Hippocampal formation (tissue), 2 donors: ENCODE results near the gene PLEKHH1.

Experiments
- DNase-seq, 2 donors: peaks; one replicate each; lab custom pipeline; 2025; lab: John Stamatoyannopoulos, UW

PLEKHH1 gene

GRCh38 chr14:67564236-67564635, 31.1 kb downstream of the PLEKHH1 start:
- DNase-seq, result no peak

- peak in 1 of 2 donors; percentile 23 for DNase-seq
Measured at GRCh38 chr14:67566908-67567307, 33.8 kb downstream of the PLEKHH1 start.

GRCh38 chr14:67567654-67568053, 34.6 kb downstream of the PLEKHH1 start:
- DNase-seq, result no peak

- DNase-seq, result no peak
Measured at GRCh38 chr14:67569011-67569650, 36.0 kb downstream of the PLEKHH1 start.

GRCh38 chr14:67569651-67570290, 36.7 kb downstream of the PLEKHH1 start:
- DNase-seq, result no peak

- no peak for DNase-seq
Measured at GRCh38 chr14:67570453-67570852, 37.4 kb downstream of the PLEKHH1 start.

- DNase-seq, result peak; percentile 47 to 65
Measured at GRCh38 chr14:67571275-67571990, 38.3 kb downstream of the PLEKHH1 start.

- no peak for DNase-seq
Measured at GRCh38 chr14:67571991-67572323, 38.9 kb downstream of the PLEKHH1 start.

GRCh38 chr14:67572608-67573007, 39.5 kb downstream of the PLEKHH1 start:
- no peak for DNase-seq

GRCh38 chr14:67573228-67574010, 40.3 kb downstream of the PLEKHH1 start:
- DNase-seq, result no peak

GRCh38 chr14:67574156-67574555, 41.1 kb downstream of the PLEKHH1 start:
- DNase-seq, result no peak

- DNase-seq, result no peak
Measured at GRCh38 chr14:67574806-67575205, 41.7 kb downstream of the PLEKHH1 start.

GRCh38 chr14:67575684-67576083, 42.6 kb downstream of the PLEKHH1 start:
- DNase-seq, result no peak

- DNase-seq, result no peak
Measured at GRCh38 chr14:67576216-67576955, 43.3 kb downstream of the PLEKHH1 start.

GRCh38 chr14:67577181-67577808, 44.2 kb downstream of the PLEKHH1 start:
- DNase-seq, result no peak

- no peak for DNase-seq
Measured at GRCh38 chr14:67577909-67578749, 45.0 kb downstream of the PLEKHH1 start.

GRCh38 chr14:67579040-67579439, 46.0 kb downstream of the PLEKHH1 start:
- DNase-seq, result no peak

GRCh38 chr14:67579636-67580035, 46.5 kb downstream of the PLEKHH1 start:
- no peak for DNase-seq

- no peak for DNase-seq
Measured at GRCh38 chr14:67580336-67581171, 47.5 kb downstream of the PLEKHH1 start.
